Cortex of kidney (tissue), 1 donor: ENCODE data around the gene ZACN.
"Not testable (repeated sequence)": the region's sequence is repeated elsewhere in the genome, so short reads cannot be mapped to it uniquely, and the experiment has no call there.

ENCODE experiments used
- DNase-seq: peaks from one replicate; lab custom pipeline; 2025; lab: John Stamatoyannopoulos, UW

ZACN gene

DNA sequence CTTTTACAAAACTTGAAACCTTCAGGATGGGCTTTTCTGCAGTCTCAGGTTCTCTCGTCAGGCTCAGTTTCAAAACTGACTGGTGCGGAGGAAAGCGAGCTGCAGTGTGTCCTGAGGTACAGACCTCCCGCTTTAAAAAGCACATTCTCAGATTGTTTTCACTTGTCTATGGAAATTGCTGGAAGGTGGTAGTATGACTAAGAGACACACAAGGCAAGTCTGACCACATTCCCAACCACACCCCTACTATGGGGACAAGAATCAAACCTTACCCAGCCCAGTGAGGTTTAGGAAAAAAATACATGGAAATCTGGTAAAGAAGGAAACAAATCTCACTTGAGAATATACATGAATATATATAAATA, 24.9 kb upstream of the ZACN start:
- no peak for DNase-seq

DNA sequence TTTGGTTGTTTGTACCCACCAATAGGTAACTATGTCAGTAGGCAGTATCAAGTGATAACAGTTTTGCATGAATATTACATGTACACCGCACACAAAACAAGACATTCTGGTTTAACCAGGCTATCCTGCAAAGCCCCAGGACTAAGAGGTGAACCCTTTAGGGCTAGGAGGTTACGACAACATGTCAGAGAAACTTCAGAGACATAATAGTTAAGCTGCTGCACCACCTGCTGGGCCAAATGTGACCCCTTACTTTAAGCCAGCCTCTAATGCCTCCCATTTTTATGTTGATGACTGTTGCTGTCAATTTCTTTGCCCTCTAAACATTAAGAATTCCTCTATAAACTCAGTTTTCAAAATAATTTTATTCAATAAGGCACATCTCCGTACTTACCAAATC, 22.1 kb upstream of the ZACN start:
- no peak for DNase-seq

DNA sequence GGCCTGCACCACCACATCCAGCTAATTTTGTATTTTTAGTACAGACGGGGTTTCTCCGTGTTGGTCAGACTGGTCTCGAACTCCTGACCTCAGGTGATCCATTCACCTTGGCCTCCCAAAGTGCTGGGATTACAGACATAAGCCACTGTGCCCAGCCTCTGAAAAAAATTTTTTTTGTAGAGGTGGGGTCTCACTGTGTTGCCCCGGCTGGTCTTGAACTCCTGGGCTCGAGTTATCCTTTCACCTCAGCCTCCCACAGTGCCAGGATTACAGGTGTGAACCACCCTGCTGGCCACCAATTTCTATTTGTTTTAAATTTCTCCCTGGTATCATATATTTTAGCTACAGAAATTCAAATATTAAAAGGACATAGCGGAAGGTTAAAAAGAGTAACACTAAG, 20.7 kb upstream of the ZACN start:
- DNase-seq, result not testable (repeated sequence)

DNA sequence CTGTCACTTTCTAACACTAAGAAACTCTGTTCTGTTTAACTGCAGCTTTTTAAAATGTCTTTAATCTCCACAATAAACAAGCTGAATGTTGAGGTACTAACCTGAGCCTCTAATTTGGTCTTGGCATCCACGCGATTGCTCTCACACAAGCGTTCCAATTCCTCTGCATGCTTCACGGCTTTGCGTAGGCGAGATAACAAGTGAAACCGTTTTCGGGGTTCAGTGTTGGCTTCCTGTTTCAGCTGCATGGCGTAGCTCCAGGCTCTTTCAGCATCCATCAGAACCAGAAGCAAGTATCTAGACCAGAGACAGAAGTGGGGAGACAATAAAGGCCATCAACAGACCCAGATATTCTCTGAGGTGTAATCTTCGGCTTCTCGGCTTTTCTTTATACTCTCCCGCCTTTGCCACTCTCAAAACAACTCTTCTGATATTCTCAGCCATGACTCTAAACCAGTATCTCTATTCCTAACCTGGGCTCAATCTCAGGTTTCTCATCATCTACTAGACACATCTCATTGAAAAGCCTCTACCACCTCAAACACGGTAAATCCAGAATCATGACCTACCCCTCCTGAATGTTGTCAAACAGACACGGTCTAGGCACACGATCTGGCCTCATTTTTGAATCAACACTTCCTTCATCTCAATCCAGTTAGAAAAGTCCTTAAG, 15.0 kb upstream of the ZACN start:
- no peak for DNase-seq

DNA sequence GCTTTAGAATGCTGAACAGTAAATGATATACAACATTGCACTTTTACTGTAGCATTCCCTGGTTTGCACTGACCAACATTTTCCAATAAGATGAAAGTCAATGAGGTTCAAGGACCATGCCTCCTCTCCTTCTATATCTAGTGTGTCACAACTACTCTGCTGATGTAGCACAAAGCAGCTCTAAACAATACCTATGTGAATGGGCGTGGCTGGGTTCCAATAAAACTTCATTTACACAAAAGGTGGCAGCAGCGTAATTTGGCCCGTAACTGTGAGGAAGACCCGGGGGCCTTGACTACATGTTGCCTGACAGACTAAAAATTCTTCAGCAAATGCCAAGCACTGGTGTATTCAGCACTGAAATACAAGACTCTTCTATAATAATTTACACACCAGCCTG, 13.2 kb upstream of the ZACN start:
- DNase-seq, result no peak

DNA sequence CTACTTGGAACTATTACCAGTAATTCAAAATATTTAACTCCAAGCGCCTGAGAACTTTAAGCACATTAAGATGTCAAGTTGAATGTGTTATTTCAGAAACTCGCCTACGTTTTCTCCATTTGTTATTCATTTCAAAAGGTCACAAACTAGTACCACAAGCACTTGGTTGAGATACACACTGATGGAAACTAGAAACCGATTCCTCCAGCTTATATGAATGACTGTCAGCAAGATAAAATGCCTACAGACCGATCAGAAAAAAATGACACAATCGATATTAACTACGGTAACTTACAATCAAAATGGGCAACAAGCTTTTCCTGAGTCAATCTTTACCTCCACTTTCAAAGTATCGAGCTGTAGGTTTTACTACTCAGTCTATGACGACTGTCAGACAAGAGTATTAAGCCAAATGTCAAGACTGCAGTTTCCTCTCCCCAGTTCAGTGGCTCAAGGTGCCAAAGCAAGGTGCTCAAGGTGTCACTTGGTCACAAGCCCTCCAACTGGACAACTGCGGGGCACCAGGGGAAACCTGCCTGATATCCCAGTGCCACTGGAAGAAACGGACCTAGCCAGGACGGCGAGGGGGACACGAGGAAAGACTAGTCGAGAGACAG, 7.3 kb upstream of the ZACN start:
- no peak for DNase-seq

DNA sequence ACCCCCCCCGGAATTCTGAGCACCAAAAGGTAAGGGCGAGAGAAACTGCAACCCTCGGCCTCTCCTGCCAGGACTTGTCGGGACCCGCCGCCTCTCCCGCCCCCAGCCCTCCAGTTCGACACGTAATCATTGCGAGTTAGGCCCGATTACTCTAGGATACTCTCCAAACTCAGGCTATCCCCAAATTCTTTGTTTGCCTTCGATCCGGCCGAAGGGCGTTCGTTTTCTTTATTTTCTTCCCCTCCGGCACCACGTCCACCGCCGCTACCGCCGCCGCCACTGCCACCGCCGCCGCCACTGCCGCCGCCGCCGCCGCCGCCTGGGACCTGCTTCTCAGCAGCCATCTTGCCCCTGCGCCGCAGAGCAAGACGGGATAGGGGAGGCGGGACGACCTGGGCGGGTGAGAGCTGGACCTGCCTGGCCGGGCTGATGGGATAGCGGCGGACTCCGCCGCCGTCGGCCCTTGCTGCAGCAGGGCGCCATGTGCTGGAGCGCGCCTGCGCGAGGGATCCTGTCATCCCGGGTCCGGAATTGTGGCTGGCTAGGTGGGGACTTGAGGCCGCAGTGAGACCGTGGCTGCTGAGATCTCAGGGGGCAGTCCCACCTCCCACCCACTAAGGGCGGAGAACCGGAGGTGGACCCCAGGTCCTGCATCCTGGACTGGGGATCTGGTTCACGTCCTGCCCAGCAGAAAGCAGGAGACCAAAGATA, 6.7 kb upstream of the ZACN start, which contains the start of gene SRP68:
TSS of gene SRP68 (minus strand) at position 370 of the 711 bp plus-strand sequence. CDS start at position 344, 26 bp downstream.
- DNase-seq, result peak; percentile 48

DNA sequence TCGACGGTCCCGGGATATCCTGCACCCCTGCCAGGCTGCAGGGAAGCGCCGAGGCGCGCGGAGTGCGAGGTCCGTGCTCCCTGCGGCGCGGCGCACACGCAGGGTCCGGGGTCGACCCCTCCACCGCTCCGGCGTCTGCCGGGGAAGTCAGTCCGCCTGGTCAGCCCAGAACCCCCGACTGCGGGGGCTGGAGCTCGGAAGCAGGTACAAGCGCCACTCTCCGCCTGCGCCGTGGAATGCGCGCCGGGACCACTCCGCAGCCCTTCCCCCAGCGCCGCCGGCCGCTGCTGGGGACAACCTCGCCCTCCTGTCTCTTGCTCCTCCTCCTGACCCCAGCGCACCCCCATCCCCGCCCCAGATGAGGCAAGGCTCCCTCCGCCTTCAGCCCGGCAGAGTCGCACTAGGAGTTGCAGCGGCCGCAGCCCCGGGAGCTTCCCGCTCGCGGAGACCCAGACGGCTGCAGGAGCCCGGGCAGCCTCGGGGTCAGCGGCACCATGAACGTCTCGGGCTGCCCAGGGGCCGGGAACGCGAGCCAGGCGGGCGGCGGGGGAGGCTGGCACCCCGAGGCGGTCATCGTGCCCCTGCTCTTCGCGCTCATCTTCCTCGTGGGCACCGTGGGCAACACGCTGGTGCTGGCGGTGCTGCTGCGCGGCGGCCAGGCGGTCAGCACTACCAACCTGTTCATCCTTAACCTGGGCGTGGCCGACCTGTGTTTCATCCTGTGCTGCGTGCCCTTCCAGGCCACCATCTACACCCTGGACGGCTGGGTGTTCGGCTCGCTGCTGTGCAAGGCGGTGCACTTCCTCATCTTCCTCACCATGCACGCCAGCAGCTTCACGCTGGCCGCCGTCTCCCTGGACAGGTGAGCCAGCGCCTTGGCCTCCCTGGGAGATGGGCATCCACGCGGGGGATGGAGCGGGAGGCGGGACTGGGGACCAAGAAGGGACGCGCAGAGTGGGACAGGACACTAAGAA, 4.3 kb upstream of the ZACN start, which contains the start of gene GALR2:
TSS of gene GALR2 (plus strand) at position 392 of the 974 bp plus-strand sequence. CDS start at position 495, 103 bp downstream.
- DNase-seq, result no peak

DNA sequence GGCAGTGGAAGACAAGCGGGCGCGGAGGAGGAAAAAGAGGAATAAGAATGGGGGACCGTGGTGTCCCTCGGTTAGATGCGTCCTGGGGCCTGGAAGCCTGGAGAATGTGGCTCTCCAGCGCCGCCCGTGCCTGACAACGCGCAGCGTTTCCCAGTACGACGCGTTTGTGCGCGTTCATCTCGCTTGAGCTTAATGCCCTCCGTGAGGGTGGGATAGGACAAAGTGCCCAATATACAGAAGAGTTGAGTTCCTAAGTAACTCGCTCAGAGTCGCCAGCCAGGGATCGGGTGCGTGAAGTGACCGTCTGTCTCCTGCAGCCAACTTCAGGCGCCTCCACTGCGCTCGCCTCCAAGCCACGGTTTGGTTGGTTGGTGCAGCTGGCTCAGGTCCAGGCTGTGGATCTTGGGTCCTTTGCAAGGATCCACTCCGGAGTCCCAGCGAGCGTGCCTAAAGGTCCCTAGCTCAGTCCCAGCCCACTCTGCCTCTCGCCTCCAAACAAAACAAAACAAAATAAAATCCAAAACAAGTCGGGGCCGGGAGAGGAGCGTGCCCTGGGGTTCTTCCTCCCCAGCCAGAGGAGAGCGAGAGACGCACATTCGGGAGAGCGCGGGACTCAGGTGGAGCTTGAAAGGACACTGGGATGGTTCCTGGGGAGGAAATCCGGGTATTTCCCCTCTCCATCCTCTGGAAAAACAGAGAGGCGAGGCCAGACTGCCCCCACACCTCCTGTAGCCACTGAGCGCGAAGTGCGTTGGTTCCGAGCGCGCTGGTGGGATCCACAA, 3.4 kb upstream of the ZACN start:
- DNase-seq, result no peak

DNA sequence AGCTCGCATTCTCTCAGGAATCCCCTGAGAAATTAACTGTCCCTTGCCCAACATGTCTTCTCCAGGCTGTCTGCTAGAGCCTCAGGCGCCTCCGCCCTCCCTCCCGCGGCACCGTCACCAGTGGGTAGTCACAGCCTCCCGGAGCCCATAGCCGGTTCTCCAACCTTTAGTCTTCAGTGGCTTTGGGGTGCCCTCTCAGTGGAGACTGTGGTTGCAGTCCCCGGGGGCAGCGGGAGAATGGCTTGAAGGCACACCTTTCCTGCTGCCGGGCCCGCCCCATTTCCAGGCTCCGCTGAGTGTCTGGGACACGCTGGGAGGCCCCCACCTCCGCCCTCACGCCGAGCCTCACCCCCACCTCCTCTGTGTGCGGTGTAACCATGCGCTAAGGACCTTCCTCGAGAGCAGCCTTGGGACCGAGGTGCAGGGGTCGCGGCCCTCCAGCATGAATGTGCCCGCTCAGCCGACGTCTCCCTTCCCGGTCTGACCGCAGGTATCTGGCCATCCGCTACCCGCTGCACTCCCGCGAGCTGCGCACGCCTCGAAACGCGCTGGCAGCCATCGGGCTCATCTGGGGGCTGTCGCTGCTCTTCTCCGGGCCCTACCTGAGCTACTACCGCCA, 2.7 kb upstream of the ZACN start:
- no peak for DNase-seq

DNA sequence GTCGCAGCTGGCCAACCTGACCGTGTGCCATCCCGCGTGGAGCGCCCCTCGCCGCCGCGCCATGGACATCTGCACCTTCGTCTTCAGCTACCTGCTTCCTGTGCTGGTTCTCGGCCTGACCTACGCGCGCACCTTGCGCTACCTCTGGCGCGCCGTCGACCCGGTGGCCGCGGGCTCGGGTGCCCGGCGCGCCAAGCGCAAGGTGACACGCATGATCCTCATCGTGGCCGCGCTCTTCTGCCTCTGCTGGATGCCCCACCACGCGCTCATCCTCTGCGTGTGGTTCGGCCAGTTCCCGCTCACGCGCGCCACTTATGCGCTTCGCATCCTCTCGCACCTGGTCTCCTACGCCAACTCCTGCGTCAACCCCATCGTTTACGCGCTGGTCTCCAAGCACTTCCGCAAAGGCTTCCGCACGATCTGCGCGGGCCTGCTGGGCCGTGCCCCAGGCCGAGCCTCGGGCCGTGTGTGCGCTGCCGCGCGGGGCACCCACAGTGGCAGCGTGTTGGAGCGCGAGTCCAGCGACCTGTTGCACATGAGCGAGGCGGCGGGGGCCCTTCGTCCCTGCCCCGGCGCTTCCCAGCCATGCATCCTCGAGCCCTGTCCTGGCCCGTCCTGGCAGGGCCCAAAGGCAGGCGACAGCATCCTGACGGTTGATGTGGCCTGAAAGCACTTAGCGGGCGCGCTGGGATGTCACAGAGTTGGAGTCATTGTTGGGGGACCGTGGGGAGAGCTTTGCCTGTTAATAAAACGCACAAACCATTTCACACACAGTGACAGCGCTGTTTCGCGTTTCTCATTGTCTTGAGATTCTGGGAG, 2.0 kb upstream of the ZACN start:
- DNase-seq, result no peak

DNA sequence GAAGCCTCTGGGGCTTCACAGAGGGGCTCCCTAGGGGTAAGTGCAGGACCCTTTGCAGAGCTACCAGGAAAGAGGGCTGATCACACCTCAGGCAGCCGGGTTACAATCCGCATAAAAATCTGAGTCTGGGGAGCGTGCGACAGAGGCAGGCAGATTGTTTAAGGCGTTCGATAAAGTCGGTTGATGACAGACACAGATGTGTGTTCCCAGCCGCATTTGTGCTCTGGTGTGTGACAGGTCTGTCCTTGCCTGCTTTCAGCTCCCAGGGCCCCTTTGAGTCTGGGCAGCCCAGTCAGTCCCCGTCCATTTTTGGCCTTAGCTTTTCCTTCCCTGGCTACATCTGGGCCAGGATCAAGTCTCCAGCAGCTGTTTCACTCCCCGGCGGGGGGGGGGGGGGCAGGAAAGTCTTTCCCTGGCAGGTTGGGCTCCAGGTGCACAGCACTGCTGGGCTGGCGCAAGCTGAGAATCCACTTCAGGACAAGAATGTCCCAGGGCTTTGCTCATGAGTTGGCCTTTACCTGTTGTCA, 1.3 kb upstream of the ZACN start:
- DNase-seq, result no peak

DNA sequence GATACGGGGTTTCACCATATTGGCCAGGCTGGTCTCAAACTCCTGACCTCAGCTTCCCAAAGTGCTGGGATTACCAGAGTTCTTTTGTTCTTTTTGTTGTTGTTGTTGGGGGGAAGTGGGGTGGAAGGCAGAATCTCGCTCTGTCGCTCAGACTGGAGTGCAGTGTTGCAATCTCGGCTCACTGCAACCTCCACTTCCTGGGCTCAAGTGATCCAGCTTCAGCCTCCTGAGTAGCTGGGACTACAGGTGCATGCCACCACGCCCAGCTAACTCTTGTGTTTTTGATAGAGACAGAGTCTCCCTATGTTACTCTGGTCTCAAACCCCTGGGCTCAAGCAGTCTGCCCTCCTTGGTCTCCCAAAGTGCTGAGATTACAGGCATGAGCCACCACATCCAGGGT, 612 bp upstream of the ZACN start:
- not testable (repeated sequence) for DNase-seq

DNA sequence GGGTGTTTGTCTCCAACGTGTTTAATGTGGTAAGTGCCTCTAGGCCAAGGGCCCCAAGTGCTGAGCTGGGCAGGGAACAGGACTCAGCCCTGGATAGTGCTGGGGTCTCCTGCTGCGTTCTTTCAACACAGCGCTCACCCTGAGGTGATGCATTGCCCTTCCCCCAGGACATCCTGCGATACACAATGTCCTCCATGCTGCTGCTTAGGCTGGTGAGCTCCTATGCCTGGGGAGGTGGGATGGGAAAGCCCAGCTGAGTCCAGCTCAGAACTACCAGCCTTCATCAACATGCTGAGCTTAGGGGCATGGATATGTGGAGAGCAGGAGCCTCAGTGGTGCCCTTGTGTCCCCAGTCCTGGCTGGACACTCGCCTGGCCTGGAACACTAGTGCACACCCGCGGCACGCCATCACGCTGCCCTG, 563 bp downstream of the ZACN start:
- no peak for DNase-seq

DNA sequence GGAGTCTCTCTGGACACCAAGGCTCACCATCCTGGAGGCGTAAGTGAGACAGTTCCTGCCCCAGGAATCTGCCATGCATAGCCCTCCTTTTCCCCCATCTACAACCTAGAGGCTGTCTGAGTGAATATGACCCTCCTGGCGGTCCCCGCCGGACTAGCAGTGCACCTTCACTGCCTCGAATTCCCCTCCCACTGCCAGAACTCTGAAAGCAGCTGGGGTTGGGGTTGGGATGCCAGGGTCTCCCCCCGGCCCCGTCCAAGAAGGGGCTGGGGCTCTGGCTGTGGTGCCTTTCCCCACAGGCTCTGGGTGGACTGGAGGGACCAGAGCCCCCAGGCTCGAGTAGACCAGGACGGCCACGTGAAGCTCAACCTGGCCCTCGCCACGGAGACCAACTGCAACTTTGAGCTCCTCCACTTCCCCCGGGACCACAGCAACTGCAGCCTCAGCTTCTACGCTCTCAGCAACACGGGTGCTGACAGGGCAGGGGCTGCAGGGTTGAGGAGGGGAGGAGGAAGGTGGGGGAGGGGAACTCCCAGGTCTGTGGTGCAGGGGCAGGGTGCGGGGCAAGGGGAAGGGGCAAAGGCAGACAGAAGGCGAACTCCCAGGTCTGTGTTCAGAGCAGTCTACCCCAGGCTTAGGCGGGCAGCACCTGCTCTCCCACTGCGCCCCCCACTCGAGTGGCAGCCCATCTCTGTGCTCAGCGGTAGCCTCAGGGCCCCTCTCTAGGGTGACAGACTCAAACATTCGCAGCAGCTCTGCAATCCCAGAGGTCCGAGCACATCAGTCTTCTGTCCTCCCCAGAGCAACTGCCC, 1.2 kb downstream of the ZACN start:
- no peak for DNase-seq

DNA sequence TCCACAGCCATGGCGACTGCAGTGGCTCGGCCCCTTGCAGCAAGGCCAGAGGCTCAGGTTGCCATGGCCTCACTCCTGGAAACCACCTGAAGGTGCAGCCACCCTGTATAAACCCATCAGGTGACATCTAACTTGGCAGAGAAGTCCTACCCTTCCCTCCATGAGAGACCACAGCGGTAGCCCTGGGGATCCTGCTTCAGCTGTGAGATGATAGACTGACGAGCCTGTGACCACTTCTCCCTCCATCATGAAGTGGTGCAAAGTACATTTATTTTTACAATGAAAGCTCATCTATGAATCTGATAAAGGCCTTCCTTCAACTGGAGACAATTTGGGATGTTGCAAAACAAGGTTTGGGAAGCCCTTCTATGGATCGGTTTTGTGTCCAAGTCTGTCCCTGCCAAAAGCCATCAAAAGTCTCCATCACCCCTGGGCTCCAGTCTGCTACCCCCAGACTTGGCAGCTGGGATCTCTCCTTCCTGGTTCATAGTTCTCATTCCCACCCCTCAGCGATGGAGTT, 1.8 kb downstream of the ZACN start:
- no peak for DNase-seq

DNA sequence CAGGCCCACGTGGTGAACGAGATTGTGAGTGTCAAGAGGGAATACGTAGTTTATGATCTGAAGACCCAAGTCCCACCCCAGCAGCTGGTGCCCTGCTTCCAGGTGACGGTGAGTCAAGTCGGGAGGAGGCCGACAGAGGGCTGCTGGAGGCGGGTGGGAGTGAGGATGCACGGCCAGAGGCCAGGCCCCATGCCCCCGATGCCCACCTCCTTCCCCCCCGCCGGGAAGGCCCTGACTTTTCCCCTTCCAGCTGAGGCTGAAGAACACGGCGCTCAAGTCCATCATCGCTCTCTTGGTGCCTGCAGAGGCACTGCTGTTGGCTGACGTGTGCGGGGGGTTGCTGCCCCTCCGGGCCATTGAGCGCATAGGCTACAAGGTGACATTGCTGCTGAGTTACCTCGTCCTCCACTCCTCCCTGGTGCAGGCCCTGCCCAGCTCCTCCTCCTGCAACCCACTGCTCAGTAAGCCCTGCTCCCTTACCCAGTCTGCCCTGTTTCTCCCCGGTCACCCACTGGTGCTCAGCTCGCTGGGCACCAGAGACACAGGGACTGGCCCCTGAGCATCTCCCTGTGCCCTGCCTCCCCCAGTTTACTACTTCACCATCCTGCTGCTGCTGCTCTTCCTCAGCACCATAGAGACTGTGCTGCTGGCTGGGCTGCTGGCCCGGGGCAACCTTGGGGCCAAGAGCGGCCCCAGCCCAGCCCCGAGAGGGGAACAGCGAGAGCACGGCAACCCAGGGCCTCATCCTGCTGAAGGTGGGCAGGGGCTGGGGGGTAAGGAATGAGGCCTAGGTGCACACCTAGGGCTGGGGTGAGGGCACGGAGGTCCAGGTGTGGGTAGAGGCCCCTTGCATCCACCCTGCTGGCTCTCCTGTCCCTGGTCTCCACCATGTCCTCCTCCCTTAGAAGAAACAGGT, 2.6 kb downstream of the ZACN start:
- no peak for DNase-seq
